IPS DF 4.7 (cell line): ENCODE data around the gene ADGRF1.

Source experiments
- DNase-seq: peaks from one replicate; pipeline ENCODE4 v3.0.0-alpha.2; 2013; ENCODE audit warnings: low spot score; ENCODE audit errors: extremely low read depth

ADGRF1 gene

DNA sequence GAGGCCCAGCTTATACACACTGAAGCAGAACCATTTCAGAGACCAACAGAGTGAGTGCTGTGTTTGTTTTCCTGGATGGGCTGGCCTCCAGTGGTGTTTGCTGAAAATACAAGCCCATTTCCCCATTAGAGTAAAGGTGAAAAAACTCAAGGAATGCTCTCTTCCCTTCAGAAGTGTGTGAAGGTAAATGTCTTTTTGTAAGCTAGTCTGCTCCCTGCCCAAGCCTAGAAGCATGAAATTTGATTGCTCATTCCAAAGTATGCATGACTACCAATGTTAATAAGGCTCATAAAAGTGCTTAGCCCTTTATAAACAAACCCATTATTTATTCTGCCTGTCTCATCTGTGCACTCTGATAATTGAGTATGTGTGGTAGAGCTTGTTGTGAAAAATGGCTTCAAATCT lies 59.1 kb downstream of the ADGRF1 start:
- DNase-seq = no peak

DNA sequence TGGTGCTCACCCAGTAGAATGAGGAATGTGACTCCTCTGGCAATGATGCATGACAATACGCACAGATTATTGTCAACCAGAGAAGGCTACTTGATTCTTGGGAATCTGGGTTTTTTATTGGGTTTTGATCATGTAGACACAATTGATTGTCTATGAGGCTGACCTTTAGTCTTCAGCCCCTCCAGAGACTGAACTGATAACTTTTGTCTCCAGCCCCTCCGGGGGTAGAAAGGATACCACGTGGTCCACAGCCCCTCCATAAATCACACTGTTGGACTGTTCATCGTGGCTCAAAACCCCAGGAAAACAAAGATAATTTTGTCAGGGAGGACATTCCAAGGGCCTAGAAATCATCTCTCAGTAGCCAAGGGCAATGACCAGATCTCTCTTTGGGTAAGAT lies 62.9 kb downstream of the ADGRF1 start:
- DNase-seq = no peak

DNA sequence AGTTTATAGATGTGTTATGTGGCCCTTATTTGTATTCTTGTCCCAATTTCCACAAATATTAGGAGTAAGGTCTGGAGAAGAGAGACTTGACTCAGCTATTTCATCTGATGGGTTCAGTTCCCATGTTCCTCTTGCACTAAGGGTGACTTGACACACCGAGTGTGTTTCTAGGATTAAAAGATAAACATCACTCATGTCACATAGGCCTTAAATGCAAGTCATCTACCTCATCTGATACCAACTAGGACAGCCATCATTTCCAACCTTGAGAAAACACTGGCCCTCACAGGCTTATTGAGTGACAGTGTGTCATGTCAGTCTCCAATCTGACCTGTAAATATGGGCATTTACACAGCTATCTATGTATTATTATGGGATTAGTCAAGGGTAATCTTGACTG lies 67.3 kb downstream of the ADGRF1 start:
- DNase-seq = no peak

DNA sequence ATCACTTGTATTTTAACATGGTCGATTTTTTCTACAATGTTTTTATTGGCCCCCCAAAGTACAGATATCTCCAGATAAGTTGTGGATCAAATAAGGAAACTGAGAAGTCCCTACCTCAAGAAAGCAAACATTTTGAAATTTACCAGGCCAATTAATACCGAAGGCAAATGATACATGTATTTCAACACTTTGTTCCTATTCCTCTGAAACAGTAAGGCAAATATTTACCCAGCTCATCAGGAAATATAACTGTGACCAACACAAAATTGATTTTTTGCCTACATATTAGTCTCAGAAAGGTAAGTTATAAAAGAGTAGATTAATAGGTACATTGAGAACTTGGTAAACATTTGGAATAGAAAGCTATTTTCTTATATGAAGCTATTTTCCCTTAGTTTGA lies 69.1 kb downstream of the ADGRF1 start:
- DNase-seq = no peak

DNA sequence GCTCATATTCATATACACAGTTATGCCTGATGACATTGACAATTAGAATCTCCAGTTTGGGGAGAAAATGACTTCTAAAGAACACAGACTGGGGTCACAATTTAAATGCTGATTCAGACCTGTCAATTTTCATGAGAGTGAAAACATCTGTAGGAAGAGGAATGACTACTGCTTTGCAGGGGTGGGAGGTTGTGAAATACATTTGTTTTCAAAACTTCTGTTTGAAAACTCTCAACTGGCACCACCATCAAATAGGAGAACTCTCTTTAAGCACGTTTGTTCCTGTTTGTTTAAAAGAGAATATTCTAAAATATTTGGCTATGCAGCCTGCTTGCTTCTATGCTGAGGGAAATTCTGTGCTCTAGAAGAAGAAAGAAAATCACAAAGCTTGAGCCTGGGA lies 69.6 kb downstream of the ADGRF1 start:
- DNase-seq = no peak

DNA sequence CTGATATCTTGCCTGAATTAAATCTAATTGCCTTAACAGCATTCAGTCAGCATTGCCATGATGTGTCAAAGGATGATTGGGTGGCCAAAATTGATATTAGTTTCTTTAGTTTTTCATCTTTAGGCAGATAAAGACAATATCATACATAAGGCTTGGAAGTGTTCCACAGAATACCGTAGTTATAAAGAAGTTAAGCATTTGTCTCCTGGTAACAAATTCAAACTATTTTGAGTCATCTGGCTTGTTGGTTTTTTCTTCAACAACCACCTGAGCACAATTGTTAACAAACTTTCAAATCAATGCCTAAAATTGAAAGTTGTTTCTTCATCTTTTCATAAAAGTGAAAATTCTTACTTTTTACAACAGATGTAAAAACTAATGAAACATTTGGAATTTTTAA lies 72.9 kb downstream of the ADGRF1 start:
- DNase-seq = no peak

DNA sequence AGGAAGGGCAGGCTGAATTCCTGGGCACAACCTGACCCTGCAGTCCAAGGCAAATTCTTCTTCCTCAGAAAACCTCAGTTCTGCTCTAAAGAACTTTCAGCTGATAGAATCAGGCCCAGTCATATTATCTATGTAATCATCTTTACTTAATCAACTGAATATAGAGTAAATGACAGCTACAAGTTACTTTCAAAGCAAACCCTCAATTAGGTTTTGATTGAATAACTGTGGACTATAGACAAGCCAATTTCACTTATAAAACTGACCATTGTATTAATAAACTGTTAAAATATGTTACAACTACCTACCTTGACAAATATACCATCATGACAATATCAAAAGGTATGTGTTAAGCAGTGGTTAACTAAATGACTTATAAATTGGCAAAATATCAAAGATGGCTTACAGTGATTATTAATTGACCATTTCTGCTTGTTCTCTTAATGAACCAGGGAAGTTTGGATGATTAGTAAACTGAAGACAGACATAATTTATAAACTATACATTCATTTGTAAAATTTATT lies 74.2 kb downstream of the ADGRF1 start:
- no peak for DNase-seq

DNA sequence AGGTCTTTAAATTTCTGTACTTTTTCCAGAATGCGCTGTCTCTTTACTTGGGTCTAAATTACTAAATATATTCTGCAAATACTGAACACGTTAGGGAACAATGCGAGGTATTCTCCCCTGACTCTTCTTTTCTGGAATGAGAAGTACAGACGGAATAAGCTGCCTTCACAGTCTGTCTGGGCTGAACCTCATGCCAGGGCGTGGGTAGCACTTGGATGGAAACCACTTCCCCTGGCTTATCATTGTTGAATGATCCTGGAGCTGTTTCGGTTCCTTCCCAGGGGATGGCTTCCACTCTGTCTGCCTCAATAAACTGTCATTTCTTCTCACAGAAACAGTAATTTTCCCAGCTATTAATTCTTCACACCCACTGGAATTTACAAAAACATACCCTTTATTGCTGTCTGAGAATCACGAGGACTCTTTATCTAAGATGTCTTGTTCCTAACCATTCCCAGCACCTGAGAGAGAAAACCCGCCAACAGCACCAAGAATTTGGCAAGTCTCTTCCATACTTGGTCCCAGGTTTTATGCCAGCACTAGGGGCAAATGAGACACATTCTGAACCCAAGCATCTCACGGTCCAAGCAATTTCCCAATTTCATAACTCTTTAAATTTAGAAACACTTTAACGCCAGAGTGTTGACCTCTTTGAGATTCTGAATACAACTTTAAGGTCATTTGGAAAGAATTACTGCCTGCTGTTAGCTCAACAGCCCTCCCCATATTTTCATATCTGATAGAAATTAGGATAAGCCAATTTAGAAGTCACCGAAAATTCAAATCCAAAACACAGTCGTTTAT lies 77.2 kb downstream of the ADGRF1 start:
- no peak for DNase-seq

DNA sequence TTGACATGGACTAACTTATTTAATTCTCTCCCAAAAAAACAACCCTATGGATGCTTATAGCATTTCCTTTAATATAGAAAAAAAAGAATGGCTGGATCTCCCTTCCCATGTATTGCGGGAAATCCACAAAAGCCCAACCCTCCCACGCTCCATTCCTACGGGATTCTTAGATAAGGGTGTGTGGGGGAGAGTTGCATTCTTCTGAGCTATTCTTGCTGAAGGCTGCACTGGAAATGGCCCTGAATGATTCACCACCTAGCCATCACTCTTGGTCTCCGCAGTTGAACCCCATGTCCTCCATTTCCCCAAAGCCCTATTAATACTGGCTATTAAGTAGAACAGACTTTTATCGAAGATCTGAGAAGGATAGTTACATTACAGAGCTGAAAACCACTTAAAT lies 78.5 kb downstream of the ADGRF1 start:
- DNase-seq = no peak

DNA sequence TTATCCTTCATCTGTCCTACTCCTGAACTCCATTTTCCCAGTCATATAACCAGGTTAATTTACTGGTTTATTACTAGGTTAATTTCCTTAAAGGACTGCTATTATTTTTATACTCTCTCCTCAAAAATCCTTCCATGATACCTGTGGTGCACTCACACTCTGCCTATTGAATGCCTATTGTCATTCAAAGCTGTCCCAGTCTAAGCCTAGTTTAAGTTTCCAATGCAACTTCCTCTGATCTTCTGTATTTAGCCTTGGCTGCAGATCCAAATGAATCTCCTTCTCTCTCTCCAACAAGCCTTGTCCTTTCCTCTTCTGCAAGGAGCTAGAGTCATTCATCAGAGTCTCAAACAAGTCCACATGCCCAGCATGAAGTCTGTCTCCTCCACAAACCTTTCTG lies 79.1 kb downstream of the ADGRF1 start:
- no peak for DNase-seq

DNA sequence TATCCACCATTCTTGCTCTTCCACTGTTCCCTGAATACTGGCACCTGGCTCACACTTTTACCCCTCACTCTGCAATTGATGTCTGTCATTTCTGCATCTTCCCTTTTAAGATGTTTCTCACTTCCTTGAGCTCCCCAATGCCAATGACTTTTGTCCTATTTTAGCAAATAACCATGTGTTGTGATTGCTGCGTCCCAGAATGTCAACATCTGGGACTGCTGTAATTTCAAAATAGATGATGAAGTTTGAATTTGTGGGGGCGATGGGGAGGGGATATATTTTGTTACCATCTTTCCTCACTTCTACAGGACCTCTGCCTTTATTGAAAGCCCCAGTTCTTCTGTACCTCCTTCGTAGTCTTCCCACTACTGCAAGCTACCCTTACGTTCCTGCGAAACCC lies 80.4 kb downstream of the ADGRF1 start:
- DNase-seq = no peak

DNA sequence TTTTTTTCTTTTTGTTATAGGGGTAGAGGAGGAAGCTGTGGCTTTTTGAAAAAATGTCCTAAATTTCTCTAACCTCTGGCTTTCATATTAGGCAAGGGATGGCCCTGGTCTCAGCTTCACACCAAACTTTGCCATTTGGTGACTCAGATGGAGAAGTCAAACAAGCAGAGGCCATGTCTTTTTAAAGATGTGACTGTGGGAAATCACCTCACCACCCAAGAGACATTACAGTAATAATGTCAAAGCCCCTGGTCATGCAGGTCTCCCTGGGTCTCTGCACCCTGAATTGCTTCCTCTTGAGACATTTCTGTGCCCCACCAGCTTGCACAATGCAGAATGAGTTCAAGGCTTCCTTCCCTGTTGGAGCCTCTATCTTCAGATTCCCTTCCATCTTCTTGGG lies 80.9 kb downstream of the ADGRF1 start:
- no peak for DNase-seq

DNA sequence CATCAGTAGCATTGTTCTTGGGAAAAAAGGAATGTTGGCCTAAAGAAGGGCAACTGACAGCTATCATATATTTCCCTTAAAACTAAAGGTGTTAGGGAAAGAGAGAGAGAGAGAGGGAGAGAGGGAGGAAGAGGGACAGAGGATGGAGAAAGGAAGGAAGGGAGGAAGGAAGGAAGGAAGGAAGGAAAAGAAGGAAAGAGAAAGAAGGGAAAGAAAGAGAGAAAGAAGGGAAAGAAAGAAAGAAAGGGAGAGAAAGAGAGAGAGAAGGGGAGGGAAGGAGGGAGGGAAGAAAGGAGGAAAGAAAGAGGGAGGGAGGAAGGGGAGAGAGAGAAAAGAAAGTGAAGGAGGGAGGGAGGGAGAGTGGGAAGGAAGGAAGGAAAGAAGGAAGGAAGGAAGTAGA lies 82.7 kb downstream of the ADGRF1 start:
- no peak for DNase-seq

DNA sequence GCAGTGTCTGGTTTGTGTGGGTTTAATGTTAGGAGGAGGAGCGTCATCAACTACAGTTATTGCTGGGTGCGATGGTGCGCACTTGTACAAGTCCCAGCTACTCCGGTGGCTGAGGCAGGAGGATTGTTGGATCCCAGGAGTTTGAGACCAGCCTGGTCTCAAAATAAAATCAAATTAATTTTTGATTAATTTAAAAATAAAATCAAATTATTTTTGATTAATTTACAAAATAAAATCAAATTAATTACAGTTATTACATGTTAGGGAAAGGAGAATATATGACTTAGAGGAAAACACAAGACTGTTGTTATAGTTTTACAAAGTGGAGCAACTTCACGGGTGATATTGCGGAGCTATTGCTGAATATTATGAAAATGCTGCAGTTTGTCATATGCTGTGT lies 85.7 kb downstream of the ADGRF1 start:
- DNase-seq = no peak

DNA sequence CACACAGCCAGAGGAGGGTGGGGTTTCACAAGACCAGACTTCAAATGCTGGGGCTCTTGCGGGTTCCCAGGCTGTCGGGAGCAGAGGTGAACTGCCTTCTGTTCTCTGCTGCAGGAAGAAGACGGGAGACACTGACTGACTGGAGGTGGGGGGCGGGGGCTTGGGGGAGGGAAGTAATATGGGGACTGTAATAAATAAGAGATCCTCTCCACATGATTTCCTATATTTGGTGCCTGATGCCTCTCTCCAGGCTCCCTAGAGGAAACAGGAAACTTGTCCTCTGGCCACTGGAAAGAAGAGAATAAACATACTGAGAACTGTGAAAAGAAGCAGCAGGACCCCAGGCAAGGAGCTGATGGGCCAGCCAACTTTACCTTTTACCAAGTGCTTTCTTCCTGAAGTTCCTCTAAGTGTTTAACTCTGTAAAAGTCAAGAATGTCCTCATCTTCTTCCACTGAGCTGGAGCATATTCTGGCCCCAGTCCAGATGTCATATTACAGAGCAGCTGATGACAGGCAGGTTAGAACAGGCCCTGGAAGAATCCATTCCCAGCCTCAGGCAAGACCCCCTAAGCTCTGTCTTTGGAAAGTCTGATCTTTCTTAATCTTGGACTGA lies 87.2 kb downstream of the ADGRF1 start:
- no peak for DNase-seq

DNA sequence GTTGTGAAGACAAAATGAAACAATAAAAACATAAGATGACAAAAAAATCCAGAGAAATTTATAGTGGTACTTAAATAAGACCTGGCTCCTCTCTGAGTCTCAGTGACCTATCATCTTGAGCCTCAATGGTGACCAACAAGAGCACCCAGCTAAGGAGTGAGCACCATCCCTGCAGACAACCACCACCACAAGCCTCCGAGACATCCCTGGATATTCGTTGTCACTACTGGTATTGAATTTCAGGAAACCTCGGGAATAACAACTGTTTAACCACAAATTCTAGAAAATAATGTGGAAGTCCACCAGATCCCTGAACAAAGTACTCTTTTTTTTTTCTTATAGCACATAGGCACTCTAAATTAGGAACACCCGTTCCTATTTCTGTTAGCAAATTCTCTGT lies 88.2 kb downstream of the ADGRF1 start:
- DNase-seq = no peak

DNA sequence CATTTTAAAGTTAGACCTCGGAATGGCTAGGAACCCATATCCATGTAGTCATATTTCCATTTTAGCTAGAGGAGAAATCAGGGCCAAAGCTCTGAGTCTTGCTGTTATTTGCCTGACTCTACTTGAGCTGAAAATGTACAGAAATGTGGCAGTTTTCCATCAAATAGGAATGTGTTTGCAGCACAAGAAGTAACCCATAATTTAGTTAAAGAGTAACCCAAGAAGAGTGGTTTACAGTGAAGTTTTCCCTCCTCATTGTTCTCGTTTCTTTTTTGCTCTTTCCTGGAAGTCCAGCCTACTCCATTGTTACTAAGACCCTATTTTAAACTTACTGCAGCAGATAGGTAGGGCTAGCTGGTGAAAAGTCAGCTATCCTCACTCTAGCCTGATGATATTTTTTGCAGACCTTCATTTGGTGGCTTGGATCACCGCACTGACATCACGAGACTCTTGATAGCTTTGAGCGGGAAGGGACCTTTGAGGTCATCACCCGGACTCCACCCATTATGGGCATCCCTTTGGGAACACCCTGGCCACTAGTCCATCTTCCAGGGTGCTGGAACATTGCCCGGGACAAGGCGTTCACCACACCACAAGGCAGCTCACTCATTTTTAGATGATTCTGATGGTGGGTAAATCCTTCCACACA lies 92.4 kb downstream of the ADGRF1 start:
- no peak for DNase-seq

DNA sequence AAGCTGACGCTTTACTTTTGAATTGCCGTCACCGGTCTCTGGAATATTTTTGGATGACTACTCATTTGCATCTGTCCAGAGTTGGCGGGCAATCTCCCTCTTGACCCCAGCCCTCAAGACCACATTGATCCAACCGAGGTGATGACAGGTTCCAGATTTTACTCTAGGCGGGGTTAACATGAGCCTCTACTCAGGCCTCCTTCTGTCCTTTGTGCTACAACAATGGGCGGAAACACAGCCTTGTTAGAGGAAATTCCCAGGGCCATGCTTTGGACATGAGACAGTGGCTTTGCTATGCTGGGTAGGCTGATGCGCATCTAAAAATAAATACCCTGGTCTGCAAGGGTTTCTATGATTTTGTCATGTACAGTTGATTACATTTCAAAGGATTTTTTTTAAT lies 93.4 kb downstream of the ADGRF1 start:
- DNase-seq = no peak
